Measurements from ENCODE around the gene APCDD1L.

GRCh38 chr20:58546756-58547622 lies 31.8 kb upstream of the APCDD1L start:
- TF ChIP-seq POLR2AphosphoS5 (IDR thresholded peaks at IDR 0.05) (no peak), EP300 (IDR thresholded peaks at IDR 0.05) (no peak), POLR2A (IDR thresholded peaks at IDR 0.05) (no peak)
- TF ChIP-seq, protein P1, sequence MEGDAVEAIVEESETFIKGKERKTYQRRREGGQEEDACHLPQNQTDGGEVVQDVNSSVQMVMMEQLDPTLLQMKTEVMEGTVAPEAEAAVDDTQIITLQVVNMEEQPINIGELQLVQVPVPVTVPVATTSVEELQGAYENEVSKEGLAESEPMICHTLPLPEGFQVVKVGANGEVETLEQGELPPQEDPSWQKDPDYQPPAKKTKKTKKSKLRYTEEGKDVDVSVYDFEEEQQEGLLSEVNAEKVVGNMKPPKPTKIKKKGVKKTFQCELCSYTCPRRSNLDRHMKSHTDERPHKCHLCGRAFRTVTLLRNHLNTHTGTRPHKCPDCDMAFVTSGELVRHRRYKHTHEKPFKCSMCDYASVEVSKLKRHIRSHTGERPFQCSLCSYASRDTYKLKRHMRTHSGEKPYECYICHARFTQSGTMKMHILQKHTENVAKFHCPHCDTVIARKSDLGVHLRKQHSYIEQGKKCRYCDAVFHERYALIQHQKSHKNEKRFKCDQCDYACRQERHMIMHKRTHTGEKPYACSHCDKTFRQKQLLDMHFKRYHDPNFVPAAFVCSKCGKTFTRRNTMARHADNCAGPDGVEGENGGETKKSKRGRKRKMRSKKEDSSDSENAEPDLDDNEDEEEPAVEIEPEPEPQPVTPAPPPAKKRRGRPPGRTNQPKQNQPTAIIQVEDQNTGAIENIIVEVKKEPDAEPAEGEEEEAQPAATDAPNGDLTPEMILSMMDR (IDR thresholded peaks at IDR 0.05), result no peak

Data from suprapubic skin (tissue), 4 donors.